Measurements from ENCODE around the gene APH1B. TPM values are rescaled to one million over a fixed set of nuclear protein-coding genes. Genes with fewer than 3 reads are reported as not detected.
"Not testable (repeated sequence)": the region's sequence is repeated elsewhere in the genome, so short reads cannot be mapped to it uniquely, and the experiment has no call there.

The APH1B gene
- total RNA-seq, 1 donor from 2014 or later: 17.0 TPM

- H3K27ac ChIP-seq: peak overlapping the region in 1 of 2 donors; percentile 34
Observed at GRCh38 chr15:63232943-63233342, 44.5 kb upstream of the APH1B start.

DNA sequence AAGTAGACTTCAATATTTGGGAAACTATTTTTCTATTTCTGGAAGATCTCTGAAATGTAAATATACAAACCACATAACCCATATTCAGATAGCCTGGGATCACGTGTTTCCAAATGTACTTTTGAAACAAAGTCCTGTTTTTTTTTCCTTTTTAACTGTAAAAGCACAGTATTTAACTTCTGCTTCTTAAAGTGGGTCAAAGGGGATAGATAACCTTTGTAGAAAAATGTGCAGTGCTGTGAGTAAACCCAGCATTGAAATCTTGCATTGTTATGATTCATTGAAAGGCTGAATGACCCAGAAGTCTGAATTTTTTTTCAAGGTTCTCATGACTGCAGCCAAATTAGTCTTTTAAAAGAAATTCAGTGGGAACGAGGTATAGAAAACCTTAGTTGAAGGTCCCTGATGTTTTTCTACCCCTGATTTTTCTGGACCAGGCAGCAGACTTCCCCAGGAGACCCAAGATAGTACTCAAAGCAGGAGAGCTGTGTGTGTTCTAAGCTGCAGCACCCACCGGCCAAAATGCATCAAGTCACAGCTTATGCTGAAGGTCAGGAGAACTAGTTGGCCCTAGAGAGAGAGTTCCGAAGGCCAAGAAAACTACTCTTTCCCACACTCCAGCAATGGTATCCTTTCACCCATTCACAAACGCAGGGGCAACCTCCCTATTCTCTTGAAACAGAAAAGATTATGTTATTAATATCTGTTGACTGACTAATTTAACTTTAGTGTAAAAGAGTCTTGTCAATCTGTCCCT lies 43.6 kb upstream of the APH1B start:
- Histone ChIP-seq H3K4me3 (no peak overlapping the region), H3K4me1 (peaks cover 10 to 29% of the 10 kb centered on the region in 2 donors), H3K36me3 (no peaks in the 10 kb centered on the region), H3K27me3 (no peaks in the 10 kb centered on the region), H3K9me3 (no peaks in the 10 kb centered on the region), H3K27ac (peak overlapping the region; percentile 83 to 84)
- DNase-seq (ENCODE audit: low spot score in 2 of 2): no peak
- intact Hi-C loops (cut with DNase I): no loop called here
- TF ChIP-seq CTCF (IDR thresholded peaks at IDR 0.05): no peak

More at GRCh38 chr15:63232943-63233342, 44.5 kb upstream of the APH1B start:
- Histone ChIP-seq H3K27me3 (no peaks in the 10 kb centered on the region), H3K9me3 (no peaks in the 10 kb centered on the region), H3K36me3 (peaks cover 0 to 2% of the 10 kb centered on the region in 2 donors), H3K4me3 (no peak overlapping the region), H3K4me1 (peaks cover 7 to 29% of the 10 kb centered on the region in 2 donors)
- intact Hi-C loops (cut with DNase I): no loop called here
- no peak for DNase-seq (ENCODE audit: low spot score in 2 of 2)
- TF ChIP-seq CTCF (IDR thresholded peaks at IDR 0.05): no peak

DNA sequence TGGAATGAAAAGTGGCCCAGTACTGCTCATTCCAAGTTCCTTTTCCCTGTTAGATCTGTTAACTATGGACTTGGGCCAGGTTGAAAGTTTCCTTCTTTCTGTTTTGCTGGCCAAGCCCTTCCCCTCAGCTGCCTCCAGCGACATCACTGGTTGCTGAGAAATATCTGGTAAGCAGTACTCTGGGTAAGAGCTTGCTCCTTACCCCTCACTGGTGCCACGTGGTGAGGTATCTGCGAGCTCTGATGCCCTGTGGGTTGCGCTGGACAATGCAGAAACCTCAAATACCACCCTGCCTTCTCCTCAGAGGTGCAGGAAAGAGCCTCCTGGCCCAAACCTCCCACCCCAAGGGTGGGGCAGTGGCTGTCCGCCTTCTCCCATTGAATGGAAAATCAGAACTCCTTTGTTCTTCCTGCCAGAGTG lies 42.9 kb upstream of the APH1B start:
- H3K27me3 ChIP-seq: no peaks in the 10 kb centered on the region
- DNase-seq (ENCODE audit: low spot score in 2 of 2): peak; percentile 21 to 76
- no peaks in the 10 kb centered on the region for H3K36me3 ChIP-seq
- H3K9me3 ChIP-seq: no peaks in the 10 kb centered on the region
- H3K4me3 ChIP-seq: no peak overlapping the region
- intact Hi-C loops (cut with DNase I): no loop called here
- H3K4me1 ChIP-seq: peaks cover 12 to 30% of the 10 kb centered on the region in 2 donors
- H3K27ac ChIP-seq: peak overlapping the region; percentile 83 to 84
- TF ChIP-seq CTCF (IDR thresholded peaks at IDR 0.05): no peak

DNA sequence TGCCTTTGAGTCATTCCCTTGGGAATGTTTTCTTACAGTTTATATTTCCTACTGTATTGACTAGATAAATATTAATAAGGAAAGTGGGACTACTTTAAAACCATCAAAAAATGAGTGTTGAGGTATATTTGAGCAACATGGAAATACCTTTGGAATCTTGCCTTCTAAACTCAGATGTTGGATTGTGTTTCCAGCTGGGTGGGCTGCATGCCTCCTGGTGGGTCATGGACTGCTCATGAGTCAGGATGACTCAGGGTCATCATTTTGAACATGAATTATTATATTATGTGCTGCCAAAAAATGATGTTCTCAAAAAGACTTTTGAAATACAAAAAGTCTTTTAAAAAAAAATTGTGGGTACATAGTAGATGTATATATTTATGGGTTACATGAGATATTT lies 41.1 kb upstream of the APH1B start:
- intact Hi-C loops (cut with DNase I): no loop called here

GRCh38 chr15:63237086-63237485 lies 40.3 kb upstream of the APH1B start:
- H3K9me3 ChIP-seq; H3K27me3 ChIP-seq; DNase-seq (ENCODE audit: low spot score in 2 of 2); H3K4me3 ChIP-seq; H3K27ac ChIP-seq; intact Hi-C loops (cut with DNase I); H3K36me3 ChIP-seq: not testable (repeated sequence)
- peaks cover 12 to 31% of the 10 kb centered on the region in 2 donors for H3K4me1 ChIP-seq

More for the DNA sequence above, 41.1 kb upstream of the APH1B start:
- Histone ChIP-seq H3K4me3 (no peak overlapping the region), H3K36me3 (no peaks in the 10 kb centered on the region), H3K9me3 (no peaks in the 10 kb centered on the region), H3K27me3 (no peaks in the 10 kb centered on the region), H3K27ac (no peak overlapping the region), H3K4me1 (peaks cover 12 to 31% of the 10 kb centered on the region in 2 donors)
- no peak for TF ChIP-seq CTCF (IDR thresholded peaks at IDR 0.05)
- no peak for DNase-seq (ENCODE audit: low spot score in 2 of 2)

DNA sequence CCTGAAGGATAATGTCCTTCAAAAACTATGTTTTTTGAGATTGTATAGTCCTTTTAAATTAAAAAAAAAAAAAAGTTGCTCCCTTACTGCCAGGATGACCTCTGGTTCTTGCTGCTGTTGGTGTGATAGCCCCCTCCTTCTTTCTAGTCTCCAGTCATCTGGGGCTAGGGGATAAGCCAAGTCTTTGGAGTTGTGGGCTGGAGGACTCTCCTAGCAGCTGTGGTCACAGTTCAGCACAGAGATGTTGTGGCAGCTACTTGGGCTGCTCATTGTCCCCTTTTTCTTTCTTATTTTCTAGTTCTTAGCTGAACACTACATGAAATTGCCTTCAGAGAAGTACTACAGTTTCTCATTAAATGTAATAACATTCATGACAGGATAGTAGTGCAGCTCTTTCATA lies 39.2 kb upstream of the APH1B start:
- Histone ChIP-seq H3K4me1 (peaks cover 12 to 27% of the 10 kb centered on the region in 2 donors), H3K27ac (no peak overlapping the region), H3K36me3 (no peaks in the 10 kb centered on the region), H3K27me3 (no peaks in the 10 kb centered on the region), H3K4me3 (no peak overlapping the region), H3K9me3 (no peaks in the 10 kb centered on the region)
- no peak for DNase-seq (ENCODE audit: low spot score in 2 of 2)
- intact Hi-C loops (cut with DNase I): no loop called here
- no peak for TF ChIP-seq CTCF (IDR thresholded peaks at IDR 0.05)
